Hematopoietic multipotent progenitor cell treated with erythropoietin and hydrocortisone succinate and interleukin-3 and kit ligand, for 6 days (in vitro differentiated cells): Measurements from ENCODE around the gene HSPH1.

Experiments used
- DNase-seq: peaks from one replicate; pipeline ENCODE4 v3.0.0-alpha.2; 2015

Gene HSPH1

GRCh38 chr13:31175847-31176532 lies 14.3 kb upstream of the HSPH1 start:
- no peak for DNase-seq

- peak; percentile 12 for DNase-seq
These were observed 12.3 kb upstream of the HSPH1 start for GRCh38 chr13:31174018-31174417.

- no peak for DNase-seq
These were observed 10.8 kb upstream of the HSPH1 start for GRCh38 chr13:31172535-31172934.

- DNase-seq: no peak
These were observed 10.3 kb upstream of the HSPH1 start for GRCh38 chr13:31172001-31172400.

- DNase-seq: no peak
These were observed 7.0 kb upstream of the HSPH1 start for GRCh38 chr13:31168736-31169135.

- DNase-seq: no peak
These were observed 6.5 kb upstream of the HSPH1 start for GRCh38 chr13:31168166-31168565.

GRCh38 chr13:31167490-31167889 lies 5.8 kb upstream of the HSPH1 start:
- no peak for DNase-seq

GRCh38 chr13:31166591-31166990 lies 4.9 kb upstream of the HSPH1 start:
- no peak for DNase-seq

- DNase-seq: peak; percentile 99
These were observed 676 bp upstream of the HSPH1 start for GRCh38 chr13:31162151-31163008.

GRCh38 chr13:31160857-31161556 lies 697 bp downstream of the HSPH1 start:
- DNase-seq: peak; percentile 86

GRCh38 chr13:31159306-31159705 lies 2.4 kb downstream of the HSPH1 start:
- DNase-seq: no peak

GRCh38 chr13:31154939-31155338 lies 6.8 kb downstream of the HSPH1 start:
- no peak for DNase-seq

- no peak for DNase-seq
These were observed 9.9 kb downstream of the HSPH1 start for GRCh38 chr13:31151837-31152236.

- no peak for DNase-seq
These were observed 11.3 kb downstream of the HSPH1 start for GRCh38 chr13:31150315-31150985.

- no peak for DNase-seq
These were observed 12.1 kb downstream of the HSPH1 start for GRCh38 chr13:31149604-31150003.

- DNase-seq: no peak
These were observed 16.3 kb downstream of the HSPH1 start for GRCh38 chr13:31145417-31145816.

- DNase-seq: no peak
These were observed 23.2 kb downstream of the HSPH1 start for GRCh38 chr13:31138515-31138914.

GRCh38 chr13:31136724-31137123 lies 25.0 kb downstream of the HSPH1 start:
- no peak for DNase-seq

- no peak for DNase-seq
These were observed 27.5 kb downstream of the HSPH1 start for GRCh38 chr13:31134039-31134711.

GRCh38 chr13:31133621-31134020 lies 28.1 kb downstream of the HSPH1 start:
- no peak for DNase-seq

GRCh38 chr13:31131470-31131961 lies 30.2 kb downstream of the HSPH1 start:
- DNase-seq: peak; percentile 17

- DNase-seq: no peak
These were observed 32.3 kb downstream of the HSPH1 start for GRCh38 chr13:31129419-31129818.
